Midbrain (tissue), 1 donor: ENCODE data around the gene RUVBL2.

Source experiments
- DNase-seq: peaks from one replicate; lab custom pipeline; 2025; lab: John Stamatoyannopoulos, UW

RUVBL2 gene

DNA sequence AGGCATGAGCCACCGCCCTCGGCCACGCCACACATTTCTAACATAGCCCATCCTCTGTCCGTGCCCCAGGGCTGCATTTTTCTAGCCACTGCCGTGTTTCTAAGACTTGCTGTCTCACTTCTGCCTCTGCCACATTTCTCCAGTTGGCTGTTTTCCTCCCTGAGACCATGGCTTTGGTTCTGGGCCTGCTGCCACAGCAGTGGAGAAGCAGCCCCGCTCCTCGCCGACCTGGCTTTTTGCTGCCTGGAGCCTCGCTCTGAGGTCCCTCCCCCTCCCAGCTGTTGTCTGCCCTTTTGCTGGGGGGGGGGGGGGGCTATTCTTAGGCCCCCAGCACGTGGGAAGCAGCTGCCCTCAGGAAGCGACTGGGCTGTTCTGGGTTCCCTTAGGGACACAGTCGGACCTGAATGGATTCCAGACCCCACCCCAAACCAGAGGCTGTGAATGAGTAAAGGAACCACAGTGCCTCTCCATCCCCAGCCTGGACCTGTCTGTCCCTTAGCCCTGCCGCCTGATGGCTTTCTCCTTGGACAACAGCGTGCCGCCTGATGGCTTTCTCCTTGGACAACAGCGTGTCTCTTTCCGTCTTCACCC, 3.9 kb upstream of the RUVBL2 start:
- DNase-seq, result peak; percentile 31

DNA sequence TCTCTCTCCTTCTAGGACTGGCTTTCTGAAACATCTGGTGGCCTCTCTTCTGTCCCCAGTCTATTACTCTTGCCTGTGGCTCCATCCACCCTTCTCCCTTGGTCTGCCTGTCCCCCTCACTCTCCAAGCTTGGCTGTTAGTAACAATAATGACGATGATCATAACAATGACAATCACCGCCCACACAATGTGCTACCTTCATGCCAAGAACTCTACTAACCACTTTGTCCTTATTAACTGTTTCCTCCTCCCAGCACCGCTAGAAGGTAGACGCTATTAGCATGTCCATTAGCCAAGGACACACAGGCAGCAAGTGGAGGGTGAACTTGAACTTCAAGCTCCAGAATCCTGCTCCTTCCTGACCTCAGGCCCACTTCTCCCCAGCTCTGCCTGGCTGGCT, 3.3 kb upstream of the RUVBL2 start:
- DNase-seq, result no peak

DNA sequence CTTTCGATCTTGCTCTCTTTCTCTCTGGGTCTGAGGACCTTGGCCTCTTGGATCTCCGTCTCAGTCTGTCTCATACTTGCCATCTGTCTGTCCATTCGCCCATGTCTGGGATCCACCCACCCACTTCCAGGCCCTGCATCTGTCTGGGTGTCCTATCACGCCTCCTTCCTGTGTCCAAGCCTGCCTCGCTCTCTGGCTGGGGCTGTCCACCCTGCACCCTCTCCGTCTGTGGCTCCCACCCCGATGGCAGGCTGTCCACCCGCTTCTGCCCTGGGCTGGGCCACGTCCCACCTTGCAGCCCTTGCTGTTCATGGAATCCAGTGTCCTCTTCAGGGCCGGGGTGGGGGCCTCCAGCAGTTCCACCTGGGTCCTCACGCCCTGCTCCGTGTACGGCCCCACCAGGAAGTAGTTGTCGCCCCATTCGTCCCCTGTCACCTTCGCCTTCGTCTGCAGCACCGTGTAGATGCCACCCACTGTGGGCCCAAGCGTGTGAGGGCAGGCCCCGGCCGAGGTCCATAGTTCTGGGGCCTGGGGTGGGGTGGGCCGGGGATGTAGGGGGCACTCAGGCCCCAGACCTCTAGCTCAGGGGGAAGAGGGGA, 2.6 kb upstream of the RUVBL2 start:
- no peak for DNase-seq

DNA sequence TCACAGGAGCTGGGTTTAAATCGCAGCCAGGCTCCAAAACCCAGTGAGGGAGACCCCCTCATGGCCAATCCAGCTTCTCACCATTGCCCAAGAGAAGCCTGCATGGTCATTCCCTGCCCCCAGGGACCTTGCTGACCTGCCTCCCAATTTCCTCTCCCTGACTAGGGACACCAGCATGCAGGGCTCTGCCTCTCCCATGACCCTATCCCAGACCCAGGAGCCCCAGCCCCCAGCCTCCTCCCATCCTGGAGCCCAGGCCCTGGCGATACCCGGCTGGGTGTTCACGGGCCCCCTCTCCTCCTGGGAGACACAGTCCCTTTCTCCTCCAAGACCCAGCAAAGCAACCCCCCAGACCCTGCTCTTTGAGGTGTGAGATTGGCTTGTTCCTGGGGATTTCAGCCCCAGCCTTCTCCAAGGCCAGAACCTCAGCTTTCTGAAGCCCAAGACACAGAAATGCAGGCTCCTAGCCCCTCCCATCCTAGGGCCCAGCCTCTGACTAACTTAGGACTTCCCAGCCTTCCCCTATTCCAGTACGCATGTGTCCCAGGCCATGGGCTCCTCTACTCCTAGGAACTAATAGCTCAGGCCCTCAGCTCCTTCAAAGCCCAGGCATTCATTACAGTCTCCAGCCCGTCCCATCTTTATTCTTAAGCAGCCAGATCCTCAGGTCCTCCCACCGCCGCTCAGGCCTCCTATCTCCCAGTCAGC, 1.7 kb upstream of the RUVBL2 start:
- no peak for DNase-seq

DNA sequence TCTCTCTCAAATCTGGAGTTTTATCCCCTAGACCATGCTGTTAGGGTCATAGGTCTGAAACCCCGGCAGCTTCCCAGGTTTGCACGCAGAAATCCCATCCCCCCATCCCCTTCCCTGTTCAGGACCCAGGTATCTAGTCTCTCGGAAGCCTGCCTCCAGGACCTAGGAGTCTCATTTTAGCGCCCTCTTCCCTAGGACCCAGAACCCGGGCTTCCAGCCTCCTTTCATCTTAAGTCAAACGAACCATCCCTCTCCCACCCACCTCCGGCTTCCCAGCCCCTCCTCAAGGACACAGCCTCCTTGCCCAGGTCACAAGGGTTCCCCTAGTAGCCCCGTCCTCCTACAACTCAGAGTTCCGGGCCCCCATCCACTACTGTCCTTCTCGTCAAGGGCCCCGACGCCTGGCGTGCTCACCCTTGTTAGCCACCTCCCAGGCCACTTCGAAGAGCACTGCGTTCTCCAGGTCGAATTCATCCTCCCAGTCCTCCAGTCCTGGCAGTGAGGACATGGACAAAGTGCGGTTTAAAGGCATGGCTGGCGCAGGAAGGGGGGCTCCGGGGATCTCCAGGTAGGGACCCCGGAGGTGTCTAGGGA, 1.0 kb upstream of the RUVBL2 start:
- peak; percentile 62 for DNase-seq

DNA sequence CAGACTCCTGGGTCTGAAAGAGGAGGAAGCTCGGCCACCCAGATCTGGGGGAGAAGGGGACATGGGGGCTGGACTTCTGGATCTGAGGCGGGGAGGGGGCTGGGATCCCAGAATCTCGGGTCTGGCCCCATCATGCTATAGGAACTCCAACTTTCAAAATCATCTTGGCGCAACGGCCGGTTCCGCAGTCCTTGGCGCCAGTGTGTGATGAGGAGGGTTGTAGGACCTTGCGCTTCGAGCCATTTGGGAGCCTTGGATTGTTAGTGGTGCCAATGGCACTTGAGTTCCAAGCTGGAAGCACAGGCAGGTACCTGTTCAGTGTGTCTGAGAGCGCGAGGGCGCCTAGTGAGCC, 324 bp downstream of the RUVBL2 start:
- no peak for DNase-seq

DNA sequence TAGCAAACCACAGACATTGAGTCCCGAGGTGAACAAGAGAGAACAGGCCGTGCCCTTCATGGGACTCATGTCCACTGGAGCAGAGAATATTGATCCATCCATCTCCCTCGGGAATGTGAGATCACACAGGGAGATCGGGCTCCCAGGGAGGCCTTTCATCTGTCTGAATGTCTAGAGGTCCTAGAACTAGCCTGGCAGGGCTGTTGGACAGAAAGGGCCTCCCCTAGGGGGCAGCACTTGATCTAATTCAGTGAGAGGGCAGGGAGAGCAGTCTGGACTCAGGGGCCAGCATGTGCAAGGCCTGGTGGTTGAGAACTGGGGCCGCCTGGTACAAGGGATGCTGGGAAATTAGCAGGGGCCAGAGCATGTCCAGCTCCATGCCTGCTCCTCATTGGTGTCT, 4.3 kb downstream of the RUVBL2 start:
- DNase-seq, result no peak

DNA sequence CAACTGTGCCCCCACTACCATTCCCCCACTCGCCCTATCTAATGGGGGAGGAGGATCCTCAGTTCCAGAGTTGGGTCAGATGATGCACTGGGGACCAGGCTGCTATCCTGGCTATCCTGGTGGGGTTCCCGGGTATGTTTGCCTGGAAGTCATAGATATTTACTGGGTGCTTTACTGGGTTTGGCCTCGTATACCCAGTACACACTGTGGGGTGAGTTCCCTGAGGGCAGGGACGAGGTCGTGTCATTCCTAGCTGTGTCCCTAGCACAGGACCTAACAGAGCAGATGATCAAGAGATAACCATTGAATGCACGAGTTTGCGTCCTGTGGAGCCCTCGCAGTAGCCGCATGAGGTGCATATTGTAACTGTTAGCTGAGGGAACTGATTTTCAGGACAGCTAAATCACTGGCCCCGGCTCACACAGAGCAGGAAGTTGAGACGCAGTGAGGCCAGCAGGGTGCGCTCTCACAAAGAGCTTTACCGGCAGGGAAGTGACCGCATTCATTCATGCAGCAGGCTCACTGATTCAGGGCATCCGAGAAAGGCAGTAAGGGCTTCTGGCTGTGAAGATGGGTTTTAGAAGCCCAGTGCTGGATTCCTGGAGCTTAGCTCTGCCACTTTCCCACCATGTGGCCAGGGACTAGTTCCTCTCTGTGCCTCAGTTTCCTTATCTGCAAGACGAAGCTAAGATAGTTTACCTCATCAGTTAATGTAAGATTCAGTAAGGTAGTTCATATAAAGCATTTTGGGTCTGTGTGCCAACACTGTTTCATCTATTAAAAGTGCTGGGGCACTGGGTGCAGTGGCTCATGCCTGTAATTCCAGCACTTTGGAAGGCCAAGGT, 6.0 kb downstream of the RUVBL2 start:
- no peak for DNase-seq

DNA sequence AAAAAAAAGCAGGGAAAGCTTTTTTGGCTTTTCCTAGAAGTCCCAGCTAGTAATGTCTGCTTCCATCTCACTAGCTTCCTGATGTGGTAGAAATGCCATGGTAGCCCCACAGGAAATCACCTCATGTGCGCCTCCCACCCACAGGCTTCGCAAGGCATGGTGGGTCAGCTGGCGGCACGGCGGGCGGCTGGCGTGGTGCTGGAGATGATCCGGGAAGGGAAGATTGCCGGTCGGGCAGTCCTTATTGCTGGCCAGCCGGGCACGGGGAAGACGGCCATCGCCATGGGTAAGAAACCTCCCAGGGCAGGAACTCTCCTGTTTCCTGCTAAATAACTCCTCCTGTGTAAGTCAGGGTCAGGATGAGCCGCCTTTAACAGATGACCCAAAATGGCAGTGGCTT, 10.4 kb downstream of the RUVBL2 start:
- DNase-seq, result no peak

DNA sequence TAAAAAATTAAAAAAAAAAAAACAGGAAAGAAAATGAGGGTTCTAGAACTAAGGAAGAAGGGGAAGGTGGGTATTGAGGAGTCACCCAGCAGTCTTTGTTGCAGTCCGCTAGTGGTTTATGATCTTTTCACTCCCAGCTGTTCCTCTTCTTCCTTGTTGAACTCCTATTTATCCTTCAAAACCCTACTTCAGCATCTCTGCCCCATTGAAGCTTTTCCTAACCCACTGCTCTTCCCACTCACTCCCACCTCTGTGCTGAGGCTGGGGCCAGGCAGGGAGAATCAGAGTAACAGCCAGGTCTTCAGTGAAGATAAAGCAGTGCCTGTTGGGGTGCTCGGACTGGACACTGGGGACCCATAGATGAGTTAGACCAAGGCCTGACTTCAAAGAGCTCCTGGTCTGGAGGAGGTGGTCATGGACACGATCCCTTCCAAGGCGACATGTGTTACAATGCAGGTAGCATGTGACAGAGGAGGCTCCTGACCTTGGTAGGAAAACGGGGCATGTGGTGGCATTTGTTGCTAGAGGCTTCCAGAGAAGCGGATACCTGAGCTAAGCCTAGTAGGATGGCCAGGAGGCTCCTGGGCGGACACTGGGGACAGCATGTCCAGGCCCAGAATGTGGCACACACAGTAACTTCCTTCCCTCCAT, 11.4 kb downstream of the RUVBL2 start:
- no peak for DNase-seq

DNA sequence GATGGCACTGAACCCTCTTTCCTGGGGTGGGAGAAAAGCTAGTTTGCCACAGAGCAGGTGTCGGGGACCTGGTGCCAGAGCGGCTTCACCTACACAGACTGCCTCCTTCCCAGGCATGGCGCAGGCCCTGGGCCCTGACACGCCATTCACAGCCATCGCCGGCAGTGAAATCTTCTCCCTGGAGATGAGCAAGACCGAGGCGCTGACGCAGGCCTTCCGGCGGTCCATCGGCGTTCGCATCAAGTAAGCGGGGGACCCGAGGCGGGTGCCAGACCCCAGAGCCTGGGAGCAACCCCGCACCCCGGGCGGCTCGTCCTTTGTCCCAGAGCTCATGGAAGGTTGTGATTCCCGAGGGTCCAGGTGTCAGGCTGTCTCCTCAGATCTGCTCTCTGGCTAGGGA, 13.2 kb downstream of the RUVBL2 start:
- DNase-seq, result no peak

DNA sequence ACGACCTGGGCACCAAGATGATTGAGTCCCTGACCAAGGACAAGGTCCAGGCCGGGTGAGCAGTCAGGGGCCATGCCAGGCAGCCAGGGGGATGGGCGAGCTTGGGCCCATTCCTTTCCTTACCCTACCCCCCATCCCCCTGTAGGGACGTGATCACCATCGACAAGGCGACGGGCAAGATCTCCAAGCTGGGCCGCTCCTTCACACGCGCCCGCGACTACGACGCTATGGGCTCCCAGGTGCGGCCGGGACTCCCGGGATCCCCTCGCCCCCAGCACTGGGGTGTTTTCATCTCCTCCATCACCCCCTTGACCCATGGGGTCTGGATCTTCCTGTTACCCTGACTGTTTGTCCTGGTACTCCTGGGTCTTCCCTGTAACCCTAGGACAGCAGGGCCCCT, 16.1 kb downstream of the RUVBL2 start:
- DNase-seq, result no peak

DNA sequence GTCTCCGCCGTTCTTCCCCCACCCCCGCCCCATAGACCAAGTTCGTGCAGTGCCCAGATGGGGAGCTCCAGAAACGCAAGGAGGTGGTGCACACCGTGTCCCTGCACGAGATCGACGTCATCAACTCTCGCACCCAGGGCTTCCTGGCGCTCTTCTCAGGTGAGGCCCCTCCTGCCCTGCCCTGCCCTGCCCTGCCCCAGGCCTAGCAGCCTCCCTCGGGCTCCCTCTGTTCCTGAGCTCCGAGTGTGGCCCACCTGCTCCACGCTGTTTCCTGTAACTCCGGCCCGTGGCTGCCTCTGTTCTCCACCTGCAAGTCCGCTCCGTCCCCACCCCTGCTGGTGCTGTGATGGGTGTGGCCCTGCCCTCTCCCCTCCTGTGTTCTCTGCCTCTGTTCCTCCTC, 16.8 kb downstream of the RUVBL2 start:
- DNase-seq, result no peak

DNA sequence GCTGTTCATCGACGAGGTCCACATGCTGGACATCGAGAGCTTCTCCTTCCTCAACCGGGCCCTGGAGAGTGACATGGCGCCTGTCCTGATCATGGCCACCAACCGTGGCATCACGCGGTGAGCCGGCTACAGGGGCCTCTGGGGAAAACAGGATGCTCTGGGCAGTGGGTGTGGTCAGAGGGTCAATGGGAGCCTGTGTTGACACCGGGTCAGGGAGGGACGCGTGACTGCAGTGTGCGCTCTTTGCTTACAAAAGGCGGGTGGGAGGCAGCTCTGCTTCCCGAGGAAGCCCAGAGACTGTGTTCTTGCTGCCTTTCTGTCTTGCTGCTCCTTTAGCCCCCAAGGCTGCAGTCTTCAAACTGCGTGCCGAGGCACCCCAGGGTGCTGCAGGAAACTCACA, 17.5 kb downstream of the RUVBL2 start:
- no peak for DNase-seq

DNA sequence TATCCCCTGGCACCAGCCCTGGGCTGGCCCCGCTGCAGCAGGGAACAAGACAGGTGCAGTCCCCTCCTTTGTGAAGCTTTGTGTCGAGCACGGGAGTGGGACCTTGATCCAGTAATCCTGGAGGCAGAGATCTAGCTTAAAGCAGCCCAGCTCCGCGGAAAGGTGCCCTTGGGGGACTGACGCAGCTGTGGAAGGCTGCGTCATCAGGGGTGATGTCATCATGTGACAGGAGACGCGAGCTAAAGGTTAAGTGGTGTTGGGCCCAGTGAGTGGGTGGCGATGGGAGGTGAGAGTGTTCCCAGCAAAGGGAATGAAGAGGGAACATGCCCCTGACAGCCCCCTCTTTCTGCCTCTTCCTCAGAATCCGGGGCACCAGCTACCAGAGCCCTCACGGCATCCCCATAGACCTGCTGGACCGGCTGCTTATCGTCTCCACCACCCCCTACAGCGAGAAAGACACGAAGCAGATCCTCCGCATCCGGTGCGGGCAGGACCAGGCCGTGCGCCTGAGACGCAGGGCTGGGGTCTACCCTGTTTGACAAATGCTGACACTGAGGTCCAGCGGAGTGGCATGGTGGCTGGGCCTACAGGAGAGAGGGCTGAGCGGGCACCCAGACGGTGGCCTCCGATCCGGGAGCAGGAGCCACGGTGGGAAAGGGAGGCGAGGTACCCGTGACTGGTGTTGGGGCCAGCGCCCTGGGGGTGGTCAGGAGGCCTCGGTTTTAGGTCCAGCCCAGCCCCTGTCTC, 20.6 kb downstream of the RUVBL2 start:
- DNase-seq, result no peak

DNA sequence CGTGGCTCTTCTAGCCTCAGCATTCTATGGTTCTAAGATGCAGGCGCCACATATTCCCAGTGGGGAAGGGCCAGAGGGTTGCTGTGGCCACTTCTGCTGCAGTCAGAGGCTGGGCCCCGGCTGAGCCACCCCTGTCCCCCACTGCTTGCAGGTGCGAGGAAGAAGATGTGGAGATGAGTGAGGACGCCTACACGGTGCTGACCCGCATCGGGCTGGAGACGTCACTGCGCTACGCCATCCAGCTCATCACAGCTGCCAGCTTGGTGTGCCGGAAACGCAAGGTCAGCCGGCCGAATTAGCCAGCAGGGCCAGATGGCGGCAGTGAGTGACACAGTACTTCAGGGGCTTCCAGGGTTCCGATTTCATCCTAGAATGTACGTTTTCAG, 21.2 kb downstream of the RUVBL2 start:
- no peak for DNase-seq

DNA sequence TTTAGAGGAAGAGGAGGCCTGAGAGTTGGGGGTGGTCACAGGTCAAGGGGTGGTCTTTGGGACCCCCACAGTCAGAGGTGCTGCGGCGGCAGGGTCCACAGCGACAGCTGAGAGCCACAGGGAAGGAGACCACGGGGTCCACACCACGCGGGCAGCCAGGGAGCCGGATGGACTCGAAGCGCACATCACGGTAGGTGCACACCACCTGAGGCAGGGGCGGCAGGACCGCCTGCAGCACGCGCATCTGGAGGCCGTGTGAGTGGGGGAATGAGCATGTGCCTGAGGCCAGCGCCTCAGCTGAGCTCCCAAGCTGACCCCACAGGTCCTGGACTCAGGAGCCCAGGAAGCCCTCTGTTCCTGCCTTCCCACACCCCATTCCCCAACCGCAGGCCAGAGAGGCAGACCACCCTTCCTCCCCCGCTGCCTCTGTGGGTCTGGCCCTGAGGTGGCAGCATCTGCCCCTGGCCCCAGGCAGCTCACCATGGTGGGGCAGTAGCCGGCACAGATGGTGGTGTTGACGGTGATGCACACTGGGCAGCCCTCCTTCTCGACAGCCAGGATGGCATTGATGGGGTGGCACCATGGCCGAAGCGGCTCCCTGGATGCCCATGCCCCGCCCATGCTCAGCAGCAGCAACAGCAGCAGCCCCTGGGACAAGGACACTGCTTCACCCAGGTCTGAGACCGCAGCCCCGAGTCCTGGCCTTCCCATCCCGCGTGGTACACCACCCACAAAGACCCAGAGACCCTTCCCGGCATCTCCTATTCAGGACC, 22.6 kb downstream of the RUVBL2 start:
- DNase-seq, result no peak

DNA sequence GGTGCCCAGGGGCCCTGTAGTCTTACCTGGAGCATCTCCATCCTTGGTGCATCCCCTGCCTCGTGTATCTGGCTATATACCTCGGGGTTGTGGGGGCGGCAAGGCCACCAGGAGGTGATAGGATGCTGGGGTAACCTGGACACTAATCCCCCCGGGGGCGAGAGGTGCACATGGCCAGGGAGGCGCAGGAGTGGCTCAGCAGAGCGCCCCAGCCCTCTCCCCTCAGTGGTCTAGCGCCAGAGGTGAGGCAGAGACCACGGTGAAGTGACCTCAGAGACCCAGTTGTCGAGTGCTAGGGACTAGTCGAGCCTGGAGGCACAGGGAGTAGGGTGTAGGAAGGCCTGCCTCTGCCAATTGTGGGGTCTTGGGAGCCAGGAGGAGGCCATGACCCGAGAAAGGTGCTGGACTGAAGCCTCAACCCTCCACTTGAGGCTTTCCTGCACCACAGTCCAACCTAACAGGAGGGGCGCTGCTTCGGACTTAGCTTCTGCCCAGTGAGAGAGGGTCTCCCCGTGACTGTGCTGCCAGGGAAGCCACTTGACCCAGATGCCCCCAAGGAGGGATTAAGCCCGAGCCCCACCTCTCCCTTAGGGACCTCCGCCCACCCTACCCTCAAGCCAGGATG, 23.5 kb downstream of the RUVBL2 start, which contains the start of gene LHB:
TSS of gene LHB (minus strand) at position 51 of the 625 bp plus-strand sequence. CDS start at position 41, 10 bp downstream.
- DNase-seq, result no peak

DNA sequence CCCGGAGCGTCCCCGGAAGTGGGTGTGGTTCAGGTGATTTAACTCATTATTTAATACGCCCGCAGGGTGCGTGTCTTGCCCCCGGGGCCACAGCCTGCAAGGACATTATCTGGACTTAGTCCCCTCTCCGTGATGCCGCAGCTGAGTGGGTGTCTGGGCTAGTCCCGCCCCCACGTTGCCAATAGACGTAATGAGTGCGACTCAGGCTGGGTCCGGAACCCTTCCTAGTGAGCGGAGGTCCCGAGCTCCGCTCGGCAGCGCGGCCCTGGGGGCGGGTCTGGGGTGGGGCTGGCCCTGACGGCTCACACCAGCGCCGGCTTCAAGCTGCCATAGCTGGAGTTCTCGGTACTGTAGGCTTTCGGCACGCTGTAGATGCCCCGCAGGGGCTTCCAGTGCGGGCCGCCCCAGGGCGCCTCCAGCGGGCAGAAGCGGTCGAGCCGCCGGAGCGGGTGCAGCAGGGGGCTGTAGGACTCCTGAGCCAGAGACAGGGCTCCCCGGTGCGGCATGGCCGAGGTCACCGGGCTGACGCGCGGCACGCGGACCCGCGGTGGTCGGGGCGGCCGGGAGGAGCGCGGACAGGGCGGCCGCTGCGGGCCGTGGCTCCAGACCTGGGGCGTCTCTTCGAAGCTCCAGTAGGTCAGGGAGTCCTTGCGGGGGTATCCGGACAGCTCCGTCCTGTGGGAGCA, 24.1 kb downstream of the RUVBL2 start:
- DNase-seq, result no peak
